HG02885 (cell line): ENCODE data around the gene RANBP3.
"Not testable (repeated sequence)": the region's sequence is repeated elsewhere in the genome, so short reads cannot be mapped to it uniquely, and the experiment has no call there.

Experiments used
- ATAC-seq: cut with Tn5 transposase; IDR thresholded peaks from one replicate; pipeline ENCODE4 v1.9.1; 2021; ENCODE audit warnings: mild to moderate bottlenecking; ENCODE audit not compliant: unreplicated experiment, poor library complexity

The RANBP3 gene

GRCh38 chr19:5989388-5990074, 11.6 kb upstream of the RANBP3 start:
- ATAC-seq = no peak

GRCh38 chr19:5988517-5989387, 10.8 kb upstream of the RANBP3 start:
- ATAC-seq = no peak

GRCh38 chr19:5987077-5987818, 9.3 kb upstream of the RANBP3 start:
- ATAC-seq = no peak

GRCh38 chr19:5985837-5986236, 7.9 kb upstream of the RANBP3 start:
- ATAC-seq = not testable (repeated sequence)

- ATAC-seq = no peak
These were observed 7.3 kb upstream of the RANBP3 start for GRCh38 chr19:5985098-5985783.

GRCh38 chr19:5984600-5984999, 6.7 kb upstream of the RANBP3 start:
- no peak for ATAC-seq

- ATAC-seq = no peak
These were observed 5.5 kb upstream of the RANBP3 start for GRCh38 chr19:5983367-5983955.

GRCh38 chr19:5978606-5979552, 939 bp upstream of the RANBP3 start:
- ATAC-seq = no peak

GRCh38 chr19:5977222-5977784, 637 bp downstream of the RANBP3 start:
- no peak for ATAC-seq

- ATAC-seq = no peak
These were observed 1.2 kb downstream of the RANBP3 start for GRCh38 chr19:5976768-5977167.

GRCh38 chr19:5975388-5975728, 2.6 kb downstream of the RANBP3 start:
- ATAC-seq = no peak

- no peak for ATAC-seq
These were observed 3.1 kb downstream of the RANBP3 start for GRCh38 chr19:5974721-5975387.

GRCh38 chr19:5973867-5974635, 3.9 kb downstream of the RANBP3 start:
- ATAC-seq = no peak

- ATAC-seq = no peak
These were observed 4.6 kb downstream of the RANBP3 start for GRCh38 chr19:5973376-5973775.

GRCh38 chr19:5972355-5972731, 5.6 kb downstream of the RANBP3 start:
- no peak for ATAC-seq

GRCh38 chr19:5971714-5972354, 6.1 kb downstream of the RANBP3 start:
- no peak for ATAC-seq

GRCh38 chr19:5969476-5969875, 8.5 kb downstream of the RANBP3 start:
- ATAC-seq = no peak
